Activated CD8-positive, alpha-beta T cell treated with anti-CD3 and anti-CD28 coated beads for 36 hours (primary cell): ENCODE results near the gene ADAMTS13. TPM values are rescaled to one million over a fixed set of nuclear protein-coding genes. Genes with fewer than 3 reads are reported as not detected.

Experiments
- ATAC-seq: fragments of 200-7000 bp; cut with Tn5 transposase; one replicate; pipeline ENCODE4 v1.10.0; 2021; ENCODE audit warnings: mild to moderate bottlenecking, moderate library complexity
- CTCF ChIA-PET: fragments of 350-600 bp; sonication (Branson Sonifier 250); formaldehyde crosslinking; loops from one replicate; lab custom pipeline; 2021; ENCODE audit warnings: antibody characterized with exemption; lab: Charles Lee
- POLR2A ChIA-PET: fragments of 350-600 bp; sonication (Branson Sonifier 250); formaldehyde crosslinking; loops from one replicate; lab custom pipeline; 2021; ENCODE audit warnings: antibody characterized with exemption; lab: Charles Lee
- DNase-seq: peaks from one replicate; pipeline ENCODE4 v3.0.0-alpha.2; 2020
- H3K27ac Mint-ChIP-seq: one replicate; pipeline ENCODE4 v1.8.0; 2021; ENCODE audit warnings: mild to moderate bottlenecking, mixed read lengths
- H3K27me3 Mint-ChIP-seq: one replicate; pipeline ENCODE4 v1.8.0; 2021; ENCODE audit warnings: mixed read lengths
- H3K36me3 Mint-ChIP-seq: one replicate; pipeline ENCODE4 v1.8.0; 2021; ENCODE audit warnings: low read depth, mixed read lengths
- H3K4me1 Mint-ChIP-seq: one replicate; pipeline ENCODE4 v1.8.0; 2021; ENCODE audit warnings: low read depth, mixed read lengths
- H3K4me3 Mint-ChIP-seq: one replicate; pipeline ENCODE4 v1.8.0; 2021; ENCODE audit warnings: mild to moderate bottlenecking, moderate library complexity, mixed read lengths
- H3K9me3 Mint-ChIP-seq: one replicate; pipeline ENCODE4 v1.8.0; 2021; ENCODE audit warnings: mixed read lengths
- CTCF ChIP-seq: fragments of 200-600 bp; IDR thresholded peaks from one replicate; pipeline ENCODE4 v1.8.0; 2022; ENCODE audit warnings: antibody characterized with exemption, mild to moderate bottlenecking
- intact Hi-C: fragments of 100-400 bp; cut with micrococcal nuclease; formaldehyde crosslinking; loops from one replicate; pipeline ENCODE4 v1.10.0; 2022
- total RNA-seq, 2 experiments: library from RNA; stranded (reverse); gene quantifications; one replicate each; pipeline ENCODE4 v1.2.3, GENCODE V29; 2021

Gene ADAMTS13
- total RNA-seq, 2 experiments from 2014 or later, result 2.5 to 2.9 TPM

DNA sequence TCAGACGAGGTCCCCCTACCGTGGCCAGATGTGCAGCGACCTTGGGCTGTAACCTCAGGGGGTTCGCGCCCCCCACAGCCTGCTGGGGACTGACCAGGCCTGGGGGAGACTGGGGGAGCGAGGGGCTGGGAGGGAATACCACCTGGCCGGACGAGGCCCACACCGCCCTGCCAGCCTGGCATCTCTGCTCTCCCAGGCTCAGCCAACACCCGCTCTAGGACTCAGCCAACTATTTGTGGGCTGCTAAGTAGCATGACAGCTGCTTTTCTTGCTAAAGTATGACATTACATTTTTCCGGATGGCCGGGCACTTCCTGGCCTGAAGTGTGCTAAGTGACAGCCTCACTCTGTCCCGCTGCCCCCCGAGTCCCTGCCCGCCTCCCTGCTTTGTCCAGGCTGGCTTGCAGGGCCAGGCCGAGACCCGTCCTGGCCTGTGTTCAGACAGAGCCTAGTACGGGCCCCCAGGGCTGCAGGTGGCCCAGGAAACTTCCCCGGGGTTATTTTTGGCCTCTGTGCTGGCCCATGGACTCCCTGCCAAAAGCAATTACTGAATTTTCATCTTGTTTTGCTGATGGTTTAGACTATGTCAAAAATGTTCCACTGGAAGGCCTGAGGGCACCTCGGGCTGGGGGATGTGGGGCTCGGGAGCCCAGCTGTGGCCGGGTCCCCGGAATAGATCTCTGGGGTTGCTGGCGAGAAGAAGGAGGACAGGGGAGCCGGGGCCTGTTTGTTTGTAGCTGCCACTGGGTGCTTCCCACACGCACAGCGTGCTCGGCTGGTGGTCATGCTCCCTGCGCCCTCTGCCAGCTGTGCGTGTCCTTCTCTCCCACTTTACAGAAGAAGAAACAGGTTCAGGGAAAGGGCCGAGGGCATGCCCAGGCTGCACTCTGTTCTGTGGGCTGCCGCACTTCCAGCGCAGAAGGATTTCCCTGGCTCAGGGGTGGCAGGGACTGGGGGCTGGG, 70.2 kb downstream of the ADAMTS13 start:
- no peaks in the 10 kb centered on the region for H3K36me3 Mint-ChIP-seq
- POLR2A ChIA-PET, result no interaction called here

DNA sequence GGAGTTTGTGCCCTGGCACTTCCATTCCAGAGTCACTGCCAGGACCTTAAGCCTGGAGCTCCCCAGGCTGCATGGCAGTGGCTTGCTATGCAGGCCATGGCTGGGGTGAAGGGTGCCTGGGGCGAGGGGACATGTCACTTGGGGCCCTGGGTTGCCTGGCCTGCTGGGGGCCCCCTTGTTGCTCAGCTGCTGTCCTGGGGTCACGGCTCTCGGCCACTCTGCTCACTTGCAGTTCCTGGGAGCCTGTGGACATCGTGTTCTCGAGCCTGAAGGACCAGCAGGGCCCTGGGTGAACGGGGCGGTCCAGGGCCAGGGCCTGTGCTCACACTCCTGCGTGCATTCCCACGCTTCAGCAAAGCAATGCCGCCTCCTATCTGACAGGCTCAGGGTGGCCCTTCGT, 71.3 kb downstream of the ADAMTS13 start:
- intact Hi-C loops, result no loop called here
- no peak for TF ChIP-seq CTCF
- Mint-ChIP-seq H3K36me3 (no peaks in the 10 kb centered on the region), H3K27ac (no peak overlapping the region), H3K4me3 (no peak overlapping the region), H3K9me3 (no peaks in the 10 kb centered on the region), H3K4me1 (no peaks in the 10 kb centered on the region), H3K27me3 (no peaks in the 10 kb centered on the region)
- ChIA-PET CTCF (no interaction called here), POLR2A (no interaction called here)
- DNase-seq (no peak), ATAC-seq (no peak)

More for the DNA sequence above, 70.2 kb downstream of the ADAMTS13 start:
- CTCF ChIA-PET, result no interaction called here
- TF ChIP-seq CTCF, result no peak
- DNase-seq (no peak), ATAC-seq (no peak)
- Mint-ChIP-seq H3K4me1 (no peaks in the 10 kb centered on the region), H3K4me3 (no peak overlapping the region), H3K9me3 (no peaks in the 10 kb centered on the region), H3K27me3 (no peaks in the 10 kb centered on the region), H3K27ac (no peak overlapping the region)
- intact Hi-C loops, result no loop called here

- ChIA-PET POLR2A (no interaction called here), CTCF (no interaction called here)
- no peaks in the 10 kb centered on the region for H3K4me1 Mint-ChIP-seq
- intact Hi-C loops, result no loop called here
- TF ChIP-seq CTCF, result no peak
- no peaks in the 10 kb centered on the region for H3K36me3 Mint-ChIP-seq
- ATAC-seq (no peak), DNase-seq (no peak)
- H3K9me3 Mint-ChIP-seq, result no peaks in the 10 kb centered on the region
- H3K27me3 Mint-ChIP-seq, result no peaks in the 10 kb centered on the region
- no peak overlapping the region for H3K4me3 Mint-ChIP-seq
- no peak overlapping the region for H3K27ac Mint-ChIP-seq
Measured at GRCh38 chr9:133493845-133494540, 71.8 kb downstream of the ADAMTS13 start.

GRCh38 chr9:133494636-133495326, 72.6 kb downstream of the ADAMTS13 start:
- TF ChIP-seq CTCF, result no peak
- Mint-ChIP-seq H3K27ac (no peak overlapping the region), H3K4me3 (no peak overlapping the region), H3K9me3 (no peaks in the 10 kb centered on the region), H3K36me3 (no peaks in the 10 kb centered on the region), H3K27me3 (no peaks in the 10 kb centered on the region), H3K4me1 (no peaks in the 10 kb centered on the region)
- ChIA-PET POLR2A (no interaction called here), CTCF (interaction anchor here (0.9 kb wide), 1 partner anchor 8 kb away, joined by 3 read pairs; no protein-coding TSS in a partner anchor)
- intact Hi-C loops, result no loop called here
- ATAC-seq (no peak), DNase-seq (no peak)
